ENCODE measurements around the gene MARCHF11.

The MARCHF11 gene

DNA sequence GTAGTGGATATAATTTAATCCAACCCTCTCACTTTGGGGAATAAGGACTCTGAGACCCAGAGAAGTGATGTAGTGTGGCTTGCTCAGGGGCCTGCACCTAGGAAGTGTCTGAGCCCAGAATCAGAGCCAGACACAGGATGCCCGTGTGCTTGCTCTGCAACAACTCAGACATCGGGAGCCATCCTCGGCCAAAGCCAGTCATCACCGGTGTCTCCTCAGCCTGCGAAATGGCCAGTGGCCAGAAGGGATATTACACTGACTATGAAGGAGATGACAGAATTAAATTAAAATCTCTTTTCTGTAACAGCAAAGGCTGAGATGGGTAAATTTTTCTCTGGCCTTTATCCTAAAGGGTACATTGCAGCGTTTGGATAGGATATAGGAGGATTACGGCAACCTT lies 102.9 kb downstream of the MARCHF11 start:
- TF ChIP-seq, protein P1, sequence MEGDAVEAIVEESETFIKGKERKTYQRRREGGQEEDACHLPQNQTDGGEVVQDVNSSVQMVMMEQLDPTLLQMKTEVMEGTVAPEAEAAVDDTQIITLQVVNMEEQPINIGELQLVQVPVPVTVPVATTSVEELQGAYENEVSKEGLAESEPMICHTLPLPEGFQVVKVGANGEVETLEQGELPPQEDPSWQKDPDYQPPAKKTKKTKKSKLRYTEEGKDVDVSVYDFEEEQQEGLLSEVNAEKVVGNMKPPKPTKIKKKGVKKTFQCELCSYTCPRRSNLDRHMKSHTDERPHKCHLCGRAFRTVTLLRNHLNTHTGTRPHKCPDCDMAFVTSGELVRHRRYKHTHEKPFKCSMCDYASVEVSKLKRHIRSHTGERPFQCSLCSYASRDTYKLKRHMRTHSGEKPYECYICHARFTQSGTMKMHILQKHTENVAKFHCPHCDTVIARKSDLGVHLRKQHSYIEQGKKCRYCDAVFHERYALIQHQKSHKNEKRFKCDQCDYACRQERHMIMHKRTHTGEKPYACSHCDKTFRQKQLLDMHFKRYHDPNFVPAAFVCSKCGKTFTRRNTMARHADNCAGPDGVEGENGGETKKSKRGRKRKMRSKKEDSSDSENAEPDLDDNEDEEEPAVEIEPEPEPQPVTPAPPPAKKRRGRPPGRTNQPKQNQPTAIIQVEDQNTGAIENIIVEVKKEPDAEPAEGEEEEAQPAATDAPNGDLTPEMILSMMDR (IDR thresholded peaks at IDR 0.05; ENCODE audit: low read depth, low read length), result no peak
- no peak overlapping the region for H3K4me3 ChIP-seq (ENCODE audit: low read depth, low read length)

DNA sequence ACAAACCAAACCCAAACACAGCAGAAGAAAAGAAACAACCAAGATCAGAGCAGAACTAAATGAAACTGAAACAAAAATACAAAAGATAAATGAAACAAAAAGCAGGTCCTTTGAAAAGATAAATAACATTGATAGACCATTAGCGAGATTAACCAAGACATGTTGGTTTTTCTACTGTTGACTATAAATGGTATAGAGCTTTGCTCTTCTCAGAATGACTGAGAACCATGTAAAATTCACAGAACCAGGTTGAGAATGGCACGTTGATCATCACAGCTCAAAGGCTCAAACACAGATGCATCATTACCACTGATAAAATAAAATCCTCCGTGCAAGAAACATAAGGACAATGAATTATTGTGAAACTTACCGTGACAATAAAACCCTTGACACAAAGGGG lies 105.2 kb downstream of the MARCHF11 start:
- TF ChIP-seq, protein P1 (IDR thresholded peaks at IDR 0.05; ENCODE audit: low read depth, low read length), result no peak

DNA sequence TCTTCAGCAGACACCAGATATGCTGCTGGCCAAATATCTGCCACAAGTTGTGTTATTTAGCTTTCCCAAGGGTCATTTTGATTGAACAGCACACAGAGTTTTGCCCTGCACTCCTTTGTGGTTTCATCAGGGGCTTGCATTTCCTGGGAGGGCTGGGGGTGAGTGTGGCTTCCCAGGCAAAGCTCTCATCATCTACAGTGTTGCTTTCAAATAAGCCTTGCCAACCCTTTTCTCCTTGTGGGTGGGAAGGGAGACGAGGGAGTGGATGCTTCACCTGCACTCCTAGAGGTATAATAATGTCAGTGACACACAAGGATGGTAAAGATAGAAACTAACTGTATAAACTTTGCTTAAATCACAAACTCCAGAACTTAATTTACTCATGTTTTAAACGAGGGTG lies 107.0 kb downstream of the MARCHF11 start:
- TF ChIP-seq, protein P1 (IDR thresholded peaks at IDR 0.05; ENCODE audit: low read depth, low read length), result no peak
- H3K4me3 ChIP-seq (ENCODE audit: low read depth, low read length), result no peak overlapping the region

More for the DNA sequence above, 105.2 kb downstream of the MARCHF11 start:
- H3K4me3 ChIP-seq (ENCODE audit: low read depth, low read length), result no peak overlapping the region

DNA sequence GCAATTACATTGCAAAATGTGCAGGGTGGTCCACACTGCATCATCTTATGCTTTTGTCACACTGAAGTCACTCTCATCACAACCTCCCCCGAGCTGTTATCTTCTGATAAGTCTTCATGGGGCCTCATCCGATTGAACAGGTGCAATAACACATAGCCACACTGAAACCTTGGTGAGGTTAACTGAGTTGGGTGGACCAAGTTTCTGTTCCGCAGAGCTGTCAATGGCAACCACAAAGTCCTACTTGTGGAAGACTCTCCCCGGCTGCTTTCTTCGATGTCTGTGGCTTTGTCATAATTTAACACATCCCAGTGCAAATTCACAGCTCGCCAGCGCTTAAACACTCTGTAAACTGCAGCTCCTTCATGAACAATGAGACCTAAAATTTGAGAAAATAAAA lies 112.2 kb downstream of the MARCHF11 start:
- TF ChIP-seq, protein P1 (IDR thresholded peaks at IDR 0.05; ENCODE audit: low read depth, low read length), result no peak
- no peak overlapping the region for H3K4me3 ChIP-seq (ENCODE audit: low read depth, low read length)

DNA sequence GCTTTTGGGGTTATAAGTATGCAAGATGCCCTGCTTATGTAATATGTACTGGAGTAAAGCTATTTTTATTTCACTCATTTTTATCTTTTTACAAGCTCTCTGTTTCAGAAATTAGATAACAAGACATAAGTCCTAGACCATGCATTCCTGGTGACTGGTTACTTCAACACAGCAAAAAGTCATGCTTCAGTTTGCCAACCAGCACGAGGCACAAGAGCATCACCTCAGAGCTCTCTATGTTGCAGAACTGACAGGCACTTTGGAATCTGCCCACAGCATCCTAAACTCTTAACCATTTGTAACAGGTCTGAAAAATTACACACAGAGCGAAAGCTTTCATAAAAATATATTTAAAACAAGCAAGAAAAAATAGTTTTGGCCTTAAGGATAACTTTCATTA lies 112.8 kb downstream of the MARCHF11 start:
- no peak overlapping the region for H3K4me3 ChIP-seq (ENCODE audit: low read depth, low read length)
- TF ChIP-seq, protein P1 (IDR thresholded peaks at IDR 0.05; ENCODE audit: low read depth, low read length), result no peak

DNA sequence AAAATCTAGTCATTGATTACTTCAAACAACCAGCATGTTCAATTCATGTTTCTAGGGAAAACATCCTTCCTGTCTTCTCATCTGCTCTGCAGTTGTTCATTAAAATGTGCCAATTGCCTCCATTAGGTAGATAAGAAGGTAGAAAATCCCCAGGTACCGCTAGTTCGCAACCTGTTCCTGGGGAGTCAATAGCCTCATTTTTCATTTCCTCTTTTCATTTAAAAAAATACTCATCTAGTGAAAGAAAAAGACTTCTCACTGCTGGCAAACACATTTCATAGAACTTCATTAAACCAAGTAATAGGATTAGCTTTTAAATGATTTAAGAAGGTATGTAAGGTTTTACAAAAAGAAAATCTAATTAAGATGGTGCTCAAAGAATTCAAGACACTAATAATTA lies 113.3 kb downstream of the MARCHF11 start:
- TF ChIP-seq, protein P1 (IDR thresholded peaks at IDR 0.05; ENCODE audit: low read depth, low read length), result no peak
- no peak overlapping the region for H3K4me3 ChIP-seq (ENCODE audit: low read depth, low read length)

DNA sequence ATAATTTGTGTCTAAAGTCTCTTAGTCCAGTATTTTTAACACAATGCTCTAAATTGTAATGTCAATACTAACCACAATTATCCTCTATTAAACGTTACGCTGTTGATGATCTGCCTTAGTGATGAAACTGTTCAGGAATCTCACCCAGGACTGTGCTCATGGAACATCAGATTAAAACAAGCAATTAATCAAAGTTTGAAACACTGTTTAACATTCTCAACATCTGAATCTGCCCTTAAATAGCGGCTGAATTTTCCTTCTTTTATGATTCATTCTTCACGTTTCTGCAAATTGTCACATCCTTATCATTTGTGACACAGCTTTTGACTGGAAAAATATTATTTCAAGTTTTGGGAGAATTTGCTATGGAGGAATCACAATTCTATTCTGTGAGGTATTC lies 113.8 kb downstream of the MARCHF11 start:
- TF ChIP-seq, protein P1 (IDR thresholded peaks at IDR 0.05; ENCODE audit: low read depth, low read length), result no peak
- no peak overlapping the region for H3K4me3 ChIP-seq (ENCODE audit: low read depth, low read length)
